Esophagus muscularis mucosa (tissue), 4 donors: ENCODE data around the gene ERCC1. TPM values are rescaled to one million over a fixed set of nuclear protein-coding genes. Genes with fewer than 3 reads are reported as not detected.

Source experiments
- DNase-seq: peaks from one replicate; pipeline ENCODE4 v3.0.0-alpha.2; 2017; ENCODE audit errors: extremely low spot score
- H3K27ac ChIP-seq, 4 donors: fragments of 200-600 bp; sonication (generic); replicated peaks in 1 of 4; 1 replicate in 3 of 4; 2 replicates in 1 of 4; pipeline ENCODE4 v1.5.1; 2016 to 2019; ENCODE audit warnings: mild to moderate bottlenecking in 1 of 4
- H3K27me3 ChIP-seq, 4 donors: fragments of 200-600 bp; sonication (generic); one replicate each; pipeline versions ENCODE4 v1.5.1 to v1.6.0; 2016 to 2019
- H3K36me3 ChIP-seq, 4 donors: fragments of 200-600 bp; sonication (generic); one replicate each; pipeline ENCODE4 v1.5.1; 2016 to 2019
- H3K4me1 ChIP-seq, 4 donors: fragments of 200-600 bp; sonication (generic); one replicate each; pipeline ENCODE4 v1.5.1; 2016 to 2019
- H3K4me3 ChIP-seq, 4 donors: fragments of 200-600 bp; sonication (generic); 1 replicate in 2 of 4; 2 replicates in 2 of 4; pipeline ENCODE4 v1.5.1; 2016 to 2019; ENCODE audit warnings: mild to moderate bottlenecking in 4 of 4, moderate library complexity in 1 of 4
- H3K9me3 ChIP-seq, 4 donors: fragments of 200-600 bp; sonication (generic); 1 replicate in 3 of 4; 2 replicates in 1 of 4; pipeline ENCODE4 v1.5.1; 2016 to 2019
- EP300 ChIP-seq: sonication (generic); formaldehyde crosslinking; IDR thresholded peaks from one replicate; pipeline ENCODE4 v1.6.1; 2017; ENCODE audit warnings: antibody characterized with exemption
- POLR2A ChIP-seq: fragments of 450-650 bp; IDR thresholded peaks from one replicate; pipeline ENCODE4 v1.6.1; 2017; ENCODE audit warnings: antibody characterized with exemption, moderate library complexity, mild to moderate bottlenecking, low read depth
- POLR2AphosphoS5 ChIP-seq, 2 donors: sonication (generic); formaldehyde crosslinking; IDR thresholded peaks; one replicate each; pipeline ENCODE4 v1.6.1; 2017; ENCODE audit warnings: antibody characterized with exemption in 2 of 2
- WGBS: methylation state at CpG from one replicate; pipeline ENCODE4 v1.1.5; 2018; 5-methylcytosine and 5-hydroxymethylcytosine counted together
- intact Hi-C: fragments of 100-400 bp; cut with DNase I; formaldehyde crosslinking; loops from one replicate; pipeline ENCODE4 v1.15.1; 2023
- total RNA-seq, 4 donors: library from RNA; depleted of rRNA; stranded (reverse); fragments of >200 nt; gene quantifications; one replicate each; pipeline versions ENCODE4 v1.1.0 to v1.2.1, GENCODE V29; 2016
- TF ChIP-seq, protein P1 (sequence below), 3 experiments: fragments of 200-600 bp in 2 of 3; fragments of 450-650 bp in 1 of 3; sonication (generic) in 2 of 3; IDR thresholded peaks; one replicate each; pipeline ENCODE4 v1.5.1; 2017 to 2019; ENCODE audit warnings: antibody characterized with exemption in 3 of 3, mild to moderate bottlenecking in 2 of 3, moderate library complexity in 1 of 3

Gene ERCC1
- total RNA-seq, 4 donors from 2014 or later, result 62.8 to 102 (median 69.3) TPM

DNA sequence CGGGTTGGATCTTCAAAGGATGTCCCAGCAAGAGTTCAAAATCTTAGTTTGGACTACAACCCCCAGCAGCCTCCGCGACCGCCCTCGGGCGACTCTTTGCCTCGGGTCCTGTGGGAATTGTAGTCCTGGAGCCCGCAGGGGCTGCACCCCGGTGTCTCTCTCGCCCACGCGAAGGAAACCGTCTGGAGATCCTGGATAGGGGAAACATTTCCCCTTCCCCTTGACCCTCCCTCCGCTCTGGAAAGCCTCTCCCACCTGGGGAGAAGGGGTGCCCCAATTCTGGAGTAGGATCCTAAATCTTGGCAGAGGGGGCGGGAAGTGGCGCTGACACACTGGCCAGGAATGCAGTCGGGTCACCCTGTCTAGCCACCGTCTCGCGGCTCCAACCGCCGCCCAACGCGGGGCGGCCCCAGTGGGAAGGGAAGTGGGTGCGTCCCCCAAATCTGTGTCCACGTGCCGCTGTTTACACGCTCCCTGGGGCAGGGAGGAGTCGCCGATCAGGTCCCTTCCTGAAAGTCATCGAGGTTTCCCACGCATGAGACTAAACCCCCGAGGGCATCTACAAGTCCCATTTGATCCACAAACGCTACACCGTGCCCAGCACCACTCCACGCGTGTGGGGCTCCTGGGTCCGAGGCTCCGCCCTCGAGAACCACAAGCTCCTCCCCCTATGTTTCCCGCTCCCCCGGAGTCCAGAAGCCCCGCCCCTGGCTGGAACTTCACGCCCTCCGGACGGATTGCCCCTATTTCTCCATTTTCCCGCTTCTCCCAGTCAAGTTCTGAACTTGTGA, 18.1 kb downstream of the ERCC1 start:
- H3K9me3 ChIP-seq, result no peaks in the 10 kb centered on the region
- intact Hi-C loops, result no loop called here
- peak; percentile 97 for DNase-seq
- H3K4me1 ChIP-seq, result peaks cover 31 to 50% (median 45%) of the 10 kb centered on the region in 4 donors
- TF ChIP-seq POLR2AphosphoS5 (IDR thresholded peaks at IDR 0.05) (peak; percentile 47 to 53), POLR2A (peak; percentile 7), EP300 (no peak)
- TF ChIP-seq, protein P1, sequence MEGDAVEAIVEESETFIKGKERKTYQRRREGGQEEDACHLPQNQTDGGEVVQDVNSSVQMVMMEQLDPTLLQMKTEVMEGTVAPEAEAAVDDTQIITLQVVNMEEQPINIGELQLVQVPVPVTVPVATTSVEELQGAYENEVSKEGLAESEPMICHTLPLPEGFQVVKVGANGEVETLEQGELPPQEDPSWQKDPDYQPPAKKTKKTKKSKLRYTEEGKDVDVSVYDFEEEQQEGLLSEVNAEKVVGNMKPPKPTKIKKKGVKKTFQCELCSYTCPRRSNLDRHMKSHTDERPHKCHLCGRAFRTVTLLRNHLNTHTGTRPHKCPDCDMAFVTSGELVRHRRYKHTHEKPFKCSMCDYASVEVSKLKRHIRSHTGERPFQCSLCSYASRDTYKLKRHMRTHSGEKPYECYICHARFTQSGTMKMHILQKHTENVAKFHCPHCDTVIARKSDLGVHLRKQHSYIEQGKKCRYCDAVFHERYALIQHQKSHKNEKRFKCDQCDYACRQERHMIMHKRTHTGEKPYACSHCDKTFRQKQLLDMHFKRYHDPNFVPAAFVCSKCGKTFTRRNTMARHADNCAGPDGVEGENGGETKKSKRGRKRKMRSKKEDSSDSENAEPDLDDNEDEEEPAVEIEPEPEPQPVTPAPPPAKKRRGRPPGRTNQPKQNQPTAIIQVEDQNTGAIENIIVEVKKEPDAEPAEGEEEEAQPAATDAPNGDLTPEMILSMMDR (IDR thresholded peaks at IDR 0.05), result peak in 1 of 3 experiments; percentile 15
- peaks cover 0 to 4% (median 2%) of the 10 kb centered on the region in 4 donors for H3K36me3 ChIP-seq
- H3K27me3 ChIP-seq, result peaks cover 0 to 21% (median 10%) of the 10 kb centered on the region in 4 donors
- H3K4me3 ChIP-seq, result peak overlapping the region; percentile 57 to 72 (median 68)
- WGBS, result under 1% methylated on average over 25 of the region's 48 CpGs
- H3K27ac ChIP-seq, result peak overlapping the region; percentile 85 to 93 (median 92)

DNA sequence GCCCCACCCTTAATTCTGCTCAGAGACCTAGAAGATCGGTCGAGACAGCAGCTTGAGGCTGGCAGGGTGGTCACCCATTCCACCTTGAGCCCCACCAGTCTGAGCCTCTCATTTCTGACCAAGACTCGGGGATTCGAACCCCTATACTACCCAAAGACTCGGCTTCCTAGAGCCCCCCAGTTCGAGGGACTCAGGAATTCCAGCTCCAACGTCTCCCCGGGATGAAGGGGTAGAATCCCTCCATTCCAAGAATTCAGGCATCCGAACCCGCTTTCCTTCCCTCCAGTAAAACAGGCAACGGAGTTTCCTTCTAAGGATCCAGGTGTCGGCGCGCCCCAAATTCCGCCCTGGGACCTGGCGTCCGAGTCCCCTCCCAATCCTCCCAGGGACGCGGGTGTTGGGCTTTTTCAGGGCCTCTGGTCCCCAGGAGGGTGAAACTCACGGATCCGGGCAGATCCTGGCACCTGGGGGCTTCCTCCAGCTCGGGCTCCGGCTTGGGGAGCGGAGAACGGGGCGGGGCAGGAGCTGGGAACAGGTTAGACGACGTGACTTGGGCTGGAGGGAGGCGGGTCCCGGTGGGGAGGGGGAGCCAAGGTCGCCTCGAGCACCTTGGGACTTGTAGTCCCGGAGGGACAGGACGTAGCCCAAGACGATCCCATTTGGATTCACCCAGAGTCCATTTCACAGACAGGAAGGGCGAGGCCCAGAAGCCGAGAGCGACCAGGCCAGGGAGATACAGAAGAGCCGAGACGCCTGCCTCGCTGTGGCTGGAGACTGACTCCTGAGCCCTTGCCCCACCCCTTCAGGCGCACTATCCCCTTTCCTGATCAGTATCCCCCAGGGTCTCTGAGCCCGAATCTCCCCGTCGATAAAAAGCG, 18.9 kb downstream of the ERCC1 start, which contains the start of gene PPP1R13L:
Gene PPP1R13L (minus strand): TSS at position 513 of the 878 bp plus-strand sequence. CDS start 6,751 bp downstream, outside the sequence.
- peaks cover 35 to 50% (median 45%) of the 10 kb centered on the region in 4 donors for H3K4me1 ChIP-seq
- 7% methylated on average over 41 of the region's 46 CpGs for WGBS

DNA sequence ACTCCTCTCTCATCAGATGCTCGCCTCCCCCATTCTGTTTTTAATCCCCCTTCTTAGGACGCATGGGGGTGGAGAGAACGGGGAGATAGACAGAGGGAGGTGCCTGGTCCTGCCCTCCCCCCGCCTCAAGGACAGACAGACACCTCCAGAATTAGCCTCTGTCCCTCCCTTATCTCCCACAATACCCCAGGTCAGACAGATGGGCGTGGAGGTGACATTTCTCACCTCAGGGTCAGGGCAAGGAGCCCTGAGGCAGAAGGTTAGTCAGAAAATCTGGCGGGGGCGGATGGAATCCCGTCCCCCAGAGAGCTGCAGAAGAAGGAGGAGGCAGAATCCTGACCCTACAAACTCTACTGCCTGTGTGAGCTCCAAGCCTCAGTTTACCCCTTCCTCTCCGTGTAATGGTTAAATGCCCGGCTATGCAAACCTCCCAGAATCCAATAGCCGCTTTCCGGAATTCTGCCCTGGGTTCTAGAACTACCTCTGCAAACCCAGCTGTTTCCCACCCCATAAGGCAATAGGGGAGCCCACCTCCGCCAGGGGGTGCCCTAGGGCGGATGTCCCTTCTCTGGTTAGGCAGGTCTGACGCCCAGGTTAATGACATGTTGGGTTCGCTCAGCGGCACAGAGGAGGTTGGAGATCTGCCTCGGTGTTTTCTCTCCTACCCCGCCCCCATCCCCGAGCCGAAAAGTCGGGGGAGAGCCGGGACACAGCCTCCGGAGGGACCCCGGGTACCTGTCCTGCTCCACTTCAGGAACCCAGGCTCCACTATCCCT, 19.7 kb downstream of the ERCC1 start:
- no peak for TF ChIP-seq POLR2AphosphoS5 (IDR thresholded peaks at IDR 0.05)
- TF ChIP-seq POLR2A, result no peak
- no peak for TF ChIP-seq EP300
- TF ChIP-seq, protein P1 (IDR thresholded peaks at IDR 0.05), result peak in 1 of 3 experiments; percentile 23
- Histone ChIP-seq H3K9me3 (no peaks in the 10 kb centered on the region), H3K27me3 (peaks cover 0 to 22% (median 10%) of the 10 kb centered on the region in 4 donors), H3K36me3 (peaks cover 0 to 4% (median under 1%) of the 10 kb centered on the region in 4 donors), H3K4me1 (peaks cover 42 to 52% (median 48%) of the 10 kb centered on the region in 4 donors), H3K27ac (peak overlapping the region in 3 of 4 donors; percentile 85 to 92 (median 91)), H3K4me3 (peak overlapping the region; percentile 57 to 72 (median 68))
- 47% methylated on average over 13 of the region's 25 CpGs for WGBS
- no peak for DNase-seq
- intact Hi-C loops, result no loop called here

More for the DNA sequence above, 18.9 kb downstream of the ERCC1 start, which contains the start of gene PPP1R13L:
- H3K27ac ChIP-seq, result peak within 1 kb of the TSS; percentile 85 to 93 (median 92)
- H3K4me3 ChIP-seq, result peak within 1 kb of the TSS; percentile 57 to 72 (median 68)
- intact Hi-C loops, result no loop called here
- peak in 1 of 2 donors; percentile 64 for TF ChIP-seq POLR2AphosphoS5 (IDR thresholded peaks at IDR 0.05)
- no peak for TF ChIP-seq EP300
- TF ChIP-seq, protein P1 (IDR thresholded peaks at IDR 0.05), result no peak
- TF ChIP-seq POLR2A, result no peak
- H3K9me3 ChIP-seq, result no peaks in the 10 kb centered on the region
- H3K36me3 ChIP-seq, result peaks cover 0 to 4% (median 2%) of the 10 kb centered on the region in 4 donors
- DNase-seq, result no peak
- peaks cover 0 to 21% (median 10%) of the 10 kb centered on the region in 4 donors for H3K27me3 ChIP-seq

DNA sequence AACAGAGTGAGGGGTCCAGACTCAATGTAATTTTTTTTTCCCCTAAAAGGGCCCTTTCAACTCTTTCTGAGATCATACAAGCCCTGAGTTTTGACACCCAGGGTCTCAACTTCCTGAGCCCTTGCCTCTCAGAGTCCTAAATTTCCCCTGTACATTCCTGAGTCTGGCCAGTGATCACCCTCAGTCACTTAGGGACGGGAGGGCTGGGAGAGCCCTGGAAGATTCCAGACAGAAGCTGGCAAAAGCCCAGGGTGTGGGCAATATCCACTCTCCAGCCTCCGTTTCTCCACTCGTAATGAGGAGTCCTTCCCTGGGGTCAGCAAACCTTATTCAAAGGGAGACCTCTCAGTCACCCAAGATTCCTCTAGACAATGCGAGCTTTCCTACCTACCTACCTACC, 20.4 kb downstream of the ERCC1 start:
- H3K4me1 ChIP-seq, result peaks cover 48 to 59% (median 55%) of the 10 kb centered on the region in 4 donors
- 76% methylated on average over 4 of the region's 4 CpGs for WGBS
- peaks cover 0 to 4% (median 0%) of the 10 kb centered on the region in 4 donors for H3K36me3 ChIP-seq
- H3K4me3 ChIP-seq, result no peak overlapping the region
- no peak for DNase-seq
- H3K9me3 ChIP-seq, result no peaks in the 10 kb centered on the region
- H3K27ac ChIP-seq, result peak overlapping the region in 1 of 4 donors; percentile 14
- peaks cover 0 to 24% (median 10%) of the 10 kb centered on the region in 4 donors for H3K27me3 ChIP-seq
- intact Hi-C loops, result no loop called here
- TF ChIP-seq EP300 (no peak), POLR2A (no peak), POLR2AphosphoS5 (IDR thresholded peaks at IDR 0.05) (no peak)
- TF ChIP-seq, protein P1 (IDR thresholded peaks at IDR 0.05), result no peak
